HG03280 (cell line): ENCODE data around the gene TP53BP2.
"Not testable (repeated sequence)": the region's sequence is repeated elsewhere in the genome, so short reads cannot be mapped to it uniquely, and the experiment has no call there.

Experiments
- ATAC-seq: cut with Tn5 transposase; IDR thresholded peaks from one replicate; pipeline ENCODE4 v1.9.1; 2021; ENCODE audit warnings: mild to moderate bottlenecking, moderate library complexity; ENCODE audit not compliant: unreplicated experiment

The TP53BP2 gene

DNA sequence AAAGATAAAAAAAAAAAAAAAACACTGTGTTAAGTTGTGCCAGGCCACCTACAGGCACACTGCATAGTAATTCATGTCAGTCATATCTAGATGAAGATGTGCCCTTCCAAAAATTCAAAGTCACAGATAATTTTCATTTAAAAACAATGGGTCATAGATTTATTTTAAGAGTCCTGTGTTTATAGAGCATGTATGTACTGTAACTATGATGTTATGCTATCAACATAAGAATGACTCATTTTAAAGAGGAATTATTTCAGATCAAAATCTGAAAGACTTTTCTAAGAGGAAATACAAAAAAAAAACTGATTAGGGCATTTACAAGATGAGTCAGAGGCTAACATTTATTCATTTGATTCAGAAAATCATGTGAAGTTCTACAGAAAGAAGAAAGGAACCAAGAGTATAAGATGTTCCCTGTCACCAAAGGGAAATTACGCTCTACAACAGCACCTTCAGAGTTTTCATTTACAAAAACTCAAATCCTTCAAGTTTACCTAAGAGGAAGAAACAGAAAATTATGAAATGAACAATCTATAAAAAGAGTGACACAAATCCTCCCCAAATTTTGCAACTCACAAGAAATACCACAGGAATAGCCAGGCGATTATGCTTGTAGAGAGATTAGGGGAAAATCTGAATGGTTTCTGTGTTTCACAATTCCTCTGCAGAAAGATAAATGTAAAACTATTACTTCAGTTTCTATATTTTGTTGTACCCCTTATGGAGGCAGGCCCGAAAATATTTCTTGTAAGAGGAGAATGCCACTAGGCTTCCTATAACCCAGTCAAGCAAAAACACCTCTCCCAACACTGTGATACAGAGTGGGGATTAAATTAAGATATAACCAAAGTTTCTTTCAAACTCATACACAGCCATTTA lies 13.8 kb downstream of the TP53BP2 start:
- ATAC-seq = no peak

DNA sequence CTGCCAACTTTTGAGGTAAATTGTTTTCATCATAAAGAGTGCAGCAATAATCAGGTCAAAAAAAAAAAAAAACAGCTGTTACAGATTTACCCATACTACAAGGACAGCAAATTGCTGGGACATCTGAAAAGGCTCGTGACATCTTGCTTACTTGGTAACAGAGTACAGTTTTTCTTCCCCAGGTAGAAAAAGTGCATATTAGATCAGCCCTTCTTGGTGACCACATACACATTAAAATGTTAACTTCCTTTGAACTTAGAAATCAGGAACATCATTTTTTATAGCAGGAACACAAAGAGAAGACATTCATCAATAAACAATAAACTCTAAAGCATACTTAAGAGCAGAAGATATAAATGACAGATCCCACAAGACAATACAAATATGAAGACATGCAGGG lies 16.1 kb downstream of the TP53BP2 start:
- no peak for ATAC-seq

GRCh38 chr1:223828162-223828848 lies 17.4 kb downstream of the TP53BP2 start:
- ATAC-seq = no peak

DNA sequence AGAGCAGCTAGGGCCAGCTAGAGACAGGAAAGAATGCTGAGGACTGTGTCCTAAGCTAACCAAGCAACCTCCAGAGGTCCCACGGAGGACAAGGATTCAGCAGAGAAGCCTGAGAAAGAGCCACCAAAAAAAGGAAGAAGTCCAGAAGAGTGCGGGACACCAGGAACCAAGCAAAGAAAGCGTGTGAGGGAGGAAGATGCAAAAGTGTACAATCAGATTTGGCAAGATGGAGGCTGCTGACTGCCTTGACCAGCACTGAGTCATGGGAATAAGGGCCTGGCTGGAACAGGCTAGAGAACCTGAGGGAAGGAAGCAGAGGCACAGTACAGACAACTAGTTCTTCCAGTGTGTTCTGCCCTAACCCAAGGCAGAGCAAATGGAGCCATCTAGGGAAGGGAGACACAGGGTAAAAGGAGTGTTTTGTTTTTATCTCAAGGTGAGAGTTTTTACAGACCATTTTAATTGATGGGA lies 18.5 kb downstream of the TP53BP2 start:
- no peak for ATAC-seq

DNA sequence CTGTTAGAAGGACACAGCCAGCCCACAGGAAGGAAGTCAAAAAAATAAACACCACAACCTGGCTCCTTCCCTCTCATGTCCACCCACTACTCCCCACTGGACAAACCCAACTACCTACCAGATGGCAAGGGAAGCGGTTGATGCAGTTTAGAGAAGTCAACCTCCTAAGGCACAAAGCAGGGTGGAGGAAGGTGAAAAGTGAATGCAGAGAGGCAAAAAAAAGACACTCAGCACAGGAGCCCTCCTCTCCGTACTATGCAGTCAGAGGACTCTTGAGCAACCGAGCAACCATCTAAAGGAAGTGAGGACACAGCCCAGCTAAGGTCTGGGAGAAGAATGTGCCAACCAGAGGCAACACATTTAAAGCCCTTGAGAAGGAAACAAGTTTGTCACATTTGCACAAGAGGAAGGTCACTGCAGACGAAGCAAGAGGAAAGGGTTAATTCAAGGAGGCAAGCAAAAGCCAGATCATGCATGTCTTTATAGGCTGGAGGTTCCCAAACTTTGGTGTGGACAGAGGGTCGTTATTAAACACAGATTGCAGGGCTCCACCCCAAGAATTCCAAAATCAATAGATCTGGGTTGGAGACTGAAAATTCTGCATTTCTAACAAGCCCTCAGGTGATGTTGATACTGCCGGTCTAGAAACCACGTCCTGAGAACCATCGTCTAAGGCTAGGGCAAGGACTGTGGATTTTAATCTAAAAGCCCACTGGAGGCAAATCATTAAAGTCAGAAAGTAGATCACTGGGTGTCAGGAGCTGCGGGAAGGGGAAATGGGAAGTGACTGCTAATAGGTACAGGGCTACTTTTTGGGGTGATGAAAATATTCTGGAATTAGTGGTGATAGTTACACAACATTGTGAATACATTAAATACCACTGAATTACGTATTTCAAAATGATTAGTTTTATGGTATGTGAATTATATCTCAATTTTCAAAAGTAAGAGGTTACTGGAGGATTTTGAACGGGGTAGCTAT lies 19.7 kb downstream of the TP53BP2 start:
- no peak for ATAC-seq

DNA sequence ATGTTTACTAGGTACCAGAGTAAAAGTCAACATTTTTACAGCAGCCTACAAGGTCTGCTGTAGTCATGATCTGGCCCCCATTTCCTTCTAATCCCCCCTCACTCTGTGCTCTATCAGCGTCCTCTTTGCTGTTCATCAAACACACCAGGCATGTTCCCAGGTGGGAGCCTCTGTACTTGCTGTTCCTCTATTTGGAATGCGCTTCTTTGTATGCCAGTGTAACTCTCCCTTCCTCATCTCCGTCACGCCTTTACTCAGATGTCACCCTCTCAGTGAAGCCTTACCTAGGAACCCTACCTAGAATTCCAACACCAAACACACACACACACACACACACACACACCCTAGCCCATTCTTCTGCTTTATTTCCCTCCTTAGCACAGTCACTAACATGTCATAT lies 21.0 kb downstream of the TP53BP2 start:
- ATAC-seq = no peak

GRCh38 chr1:223824287-223824686 lies 21.5 kb downstream of the TP53BP2 start:
- no peak for ATAC-seq

- ATAC-seq = no peak
These were observed 24.8 kb downstream of the TP53BP2 start for GRCh38 chr1:223820971-223821370.

DNA sequence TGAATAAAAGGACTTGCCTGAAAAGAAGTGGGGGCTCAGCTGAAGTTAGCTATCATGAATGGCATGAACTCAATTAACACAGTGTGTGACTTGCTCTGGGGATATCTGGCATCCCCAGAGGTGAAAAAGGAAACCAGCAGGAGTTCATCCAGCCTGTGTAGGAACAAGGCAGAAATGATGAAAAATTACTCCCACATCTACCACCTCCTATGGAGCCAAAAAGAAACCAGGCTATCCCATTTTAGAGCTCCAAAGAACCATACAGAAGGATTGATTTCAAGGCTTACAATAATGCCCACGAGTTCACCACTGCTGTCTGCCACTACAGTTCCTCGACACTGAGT lies 25.3 kb downstream of the TP53BP2 start:
- ATAC-seq = no peak

DNA sequence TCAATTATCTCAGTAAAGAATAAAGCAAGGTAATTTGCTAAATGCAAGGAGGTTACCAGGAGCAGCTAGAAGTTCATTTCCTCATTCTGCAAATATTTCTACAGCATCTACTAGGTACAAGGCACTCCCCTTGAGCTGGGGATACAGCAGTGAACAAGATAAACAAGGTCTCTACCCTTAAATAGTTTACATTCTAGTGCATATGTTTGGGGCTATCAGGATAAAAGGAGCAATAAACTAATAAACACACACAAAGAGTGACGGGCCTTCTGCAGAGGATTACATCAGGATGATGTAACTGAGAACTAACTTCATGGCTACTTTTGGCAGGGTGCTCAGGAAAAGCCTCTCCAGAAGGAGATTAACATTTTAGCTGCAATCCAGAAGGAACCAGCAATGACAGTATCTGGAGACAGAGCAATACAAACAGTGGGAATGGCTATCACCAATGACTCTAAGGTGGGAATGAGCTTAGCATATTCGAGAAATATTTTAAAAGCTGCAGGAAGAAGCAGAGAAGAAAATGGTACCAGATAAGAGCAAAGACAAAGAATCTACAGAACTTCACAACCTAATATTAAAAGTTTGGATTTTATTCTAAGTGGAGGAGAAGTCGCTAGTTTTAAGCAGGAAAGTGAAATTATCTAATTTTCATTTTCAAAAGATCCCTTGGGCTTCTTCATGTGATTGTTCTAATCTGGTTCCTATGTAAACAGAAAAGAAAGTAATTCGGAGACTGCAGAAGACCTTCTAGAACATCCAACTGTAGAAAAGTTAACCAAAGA lies 25.8 kb downstream of the TP53BP2 start:
- ATAC-seq = no peak

DNA sequence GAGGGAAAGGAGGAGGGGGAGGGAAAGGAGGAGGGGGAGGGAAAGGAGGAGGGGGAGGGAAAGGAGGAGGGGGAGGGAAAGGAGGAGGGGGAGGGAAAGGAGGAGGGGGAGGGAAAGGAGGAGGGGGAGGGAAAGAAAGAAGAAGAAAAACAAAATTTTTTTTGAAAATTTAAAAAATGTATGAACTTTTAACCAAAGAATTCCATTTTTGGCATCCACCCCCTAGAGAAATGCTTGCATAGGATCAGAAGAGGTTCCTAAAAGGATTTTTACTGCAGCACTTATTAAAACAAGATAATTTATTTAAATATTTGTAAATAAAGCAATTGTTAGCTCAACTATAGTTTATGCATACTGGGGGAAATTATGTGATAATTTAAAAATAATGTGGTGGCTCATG lies 28.5 kb downstream of the TP53BP2 start:
- not testable (repeated sequence) for ATAC-seq

- ATAC-seq = no peak
These were observed 29.9 kb downstream of the TP53BP2 start for GRCh38 chr1:223815865-223816264.

DNA sequence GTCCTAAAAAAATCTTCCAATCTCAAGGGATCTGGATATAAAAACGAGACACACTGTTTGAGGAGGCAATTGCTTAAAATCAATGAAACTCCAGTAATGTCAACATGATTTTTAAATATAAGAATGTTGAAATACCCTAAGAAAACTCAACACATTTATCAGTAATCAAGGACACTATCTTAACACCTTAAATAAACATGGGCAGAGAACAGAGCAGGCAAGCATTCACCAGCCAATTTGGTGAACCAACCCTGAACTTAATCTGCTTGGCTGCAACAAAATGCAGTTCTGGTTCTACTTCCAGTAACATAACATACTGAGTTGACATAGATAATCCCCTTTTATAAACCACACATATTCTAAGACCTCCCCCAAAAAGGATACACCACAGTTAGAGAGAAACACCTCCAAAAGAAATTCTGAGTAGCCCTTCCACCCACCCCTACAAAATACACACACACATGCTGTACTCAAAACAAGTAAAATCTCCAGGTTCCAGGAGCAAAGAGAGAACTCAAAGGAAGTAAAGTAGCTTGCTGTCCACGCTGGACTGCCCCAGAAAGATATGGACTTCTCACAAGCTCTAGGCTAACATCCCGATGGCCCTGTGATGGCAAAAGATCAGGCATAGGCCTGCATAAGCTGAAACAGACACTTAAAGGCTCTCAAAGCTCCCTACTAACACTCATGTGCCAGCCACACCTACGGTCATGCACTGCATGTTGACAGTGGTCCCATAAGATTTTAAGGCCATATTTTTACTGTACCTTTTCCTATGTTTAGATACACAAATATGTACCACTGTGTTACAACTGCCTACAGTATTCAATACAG lies 30.5 kb downstream of the TP53BP2 start:
- no peak for ATAC-seq

GRCh38 chr1:223813645-223814044 lies 32.1 kb downstream of the TP53BP2 start:
- no peak for ATAC-seq

DNA sequence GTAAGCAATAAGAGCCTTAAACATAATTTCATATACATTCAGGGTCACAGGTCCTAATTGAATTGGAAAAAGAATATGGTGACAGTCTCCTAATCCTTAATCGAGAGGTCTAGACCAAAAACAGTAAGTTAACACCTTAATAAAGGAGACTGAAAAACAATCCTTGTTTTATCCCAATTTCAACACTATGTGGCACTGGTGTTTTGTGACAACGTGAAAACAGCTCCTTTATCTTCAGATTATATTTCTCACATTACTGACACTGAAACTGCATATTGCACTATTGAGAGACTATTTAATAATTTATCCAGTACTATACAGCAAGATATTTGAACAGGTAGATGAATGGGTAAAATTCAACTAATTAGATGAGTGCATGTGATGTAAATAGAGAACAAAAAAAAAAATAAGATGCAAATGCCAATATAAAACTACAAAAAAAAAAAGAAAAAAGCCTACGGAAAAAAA lies 34.1 kb downstream of the TP53BP2 start:
- no peak for ATAC-seq

DNA sequence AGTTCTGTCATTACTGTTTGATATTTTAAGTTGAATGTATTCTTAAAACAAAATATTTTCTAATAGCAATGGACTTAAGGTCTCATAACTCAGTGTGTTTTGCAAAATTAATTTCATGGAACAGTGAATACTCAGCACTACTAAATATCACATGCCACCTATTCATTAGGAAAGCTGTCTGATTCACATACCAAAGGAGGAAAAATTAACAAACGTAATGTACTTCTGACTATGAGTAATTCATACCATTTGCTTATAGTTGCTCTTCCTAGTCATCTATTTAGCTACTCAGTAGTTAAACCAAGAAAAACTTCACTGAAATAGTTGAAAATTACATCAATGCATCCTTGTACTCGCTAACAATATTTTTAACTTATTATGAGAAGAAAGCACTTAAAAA lies 35.2 kb downstream of the TP53BP2 start:
- no peak for ATAC-seq

DNA sequence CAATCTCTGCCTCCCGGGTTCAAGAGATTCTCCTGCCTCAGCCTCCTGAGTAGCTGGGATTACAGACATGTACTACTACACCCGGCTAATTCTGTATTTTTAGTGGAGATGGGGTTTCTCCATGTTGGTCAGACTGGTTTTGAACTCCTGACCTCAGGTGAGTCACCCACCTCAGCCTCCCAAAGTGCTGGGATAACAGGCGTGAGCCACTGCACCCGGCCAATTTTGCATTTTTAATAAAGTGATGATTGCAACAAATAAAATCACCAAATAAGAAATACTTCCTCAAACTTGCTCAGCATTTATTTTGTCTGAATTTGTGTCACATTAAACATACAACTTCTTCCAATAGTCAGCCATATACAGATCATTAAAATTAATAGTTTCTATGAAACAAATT lies 35.8 kb downstream of the TP53BP2 start:
- not testable (repeated sequence) for ATAC-seq

DNA sequence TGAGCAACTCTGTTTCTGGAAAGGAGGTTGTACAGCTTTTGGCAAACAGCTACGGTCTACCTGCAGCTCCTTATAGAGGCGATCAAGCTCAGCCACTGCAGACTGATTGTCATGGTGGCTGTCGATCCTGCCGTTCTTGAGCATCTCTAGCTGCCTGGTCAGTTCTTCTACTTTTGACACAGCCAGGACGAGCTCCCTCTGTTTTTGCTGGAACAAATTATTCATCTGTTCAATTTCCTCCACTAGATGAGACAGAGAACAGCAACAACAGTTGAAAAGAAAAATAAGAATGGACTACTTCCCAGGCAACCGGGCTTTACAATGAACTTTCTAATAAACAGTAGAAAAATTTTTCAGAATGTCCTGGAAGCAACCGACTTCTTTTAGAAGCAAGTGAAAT lies 42.5 kb downstream of the TP53BP2 start:
- no peak for ATAC-seq

- ATAC-seq = no peak
These were observed 43.1 kb downstream of the TP53BP2 start for GRCh38 chr1:223802602-223803001.
